Measurements from ENCODE around the gene CCDC146. TPM values are rescaled to one million over a fixed set of nuclear protein-coding genes. Genes with fewer than 3 reads are reported as not detected.
"Not testable (repeated sequence)": the region's sequence is repeated elsewhere in the genome, so short reads cannot be mapped to it uniquely, and the experiment has no call there.

Gene CCDC146
- total RNA-seq, 4 donors from 2014 or later, result 13.7 to 65.1 (median 15.7) TPM

- Histone ChIP-seq H3K36me3 (no peaks in the 10 kb centered on the region), H3K4me1 (no peaks in the 10 kb centered on the region), H3K9me3 (no peaks in the 10 kb centered on the region), H3K4me3 (no peak overlapping the region), H3K27ac (no peak overlapping the region), H3K27me3 (no peaks in the 10 kb centered on the region)
- WGBS, result 80% methylated on average over 1 of the region's 1 CpG
- TF ChIP-seq POLR2A (IDR thresholded peaks at IDR 0.05) (no peak), CTCF (IDR thresholded peaks at IDR 0.05) (no peak), EP300 (IDR thresholded peaks at IDR 0.05) (no peak), POLR2AphosphoS5 (IDR thresholded peaks at IDR 0.05) (no peak)
- DNase-seq (ENCODE audit: low spot score in 2 of 2), result no peak
Measured at GRCh38 chr7:77270094-77270480, 147.7 kb downstream of the CCDC146 start.

- Histone ChIP-seq H3K27me3 (no peaks in the 10 kb centered on the region), H3K36me3 (no peaks in the 10 kb centered on the region), H3K4me3 (no peak overlapping the region), H3K27ac (no peak overlapping the region), H3K9me3 (no peaks in the 10 kb centered on the region), H3K4me1 (no peaks in the 10 kb centered on the region)
- no peak for DNase-seq (ENCODE audit: low spot score in 2 of 2)
- 87% methylated on average over 5 of the region's 5 CpGs for WGBS
- TF ChIP-seq POLR2AphosphoS5 (IDR thresholded peaks at IDR 0.05) (no peak), EP300 (IDR thresholded peaks at IDR 0.05) (no peak), POLR2A (IDR thresholded peaks at IDR 0.05) (no peak), CTCF (IDR thresholded peaks at IDR 0.05) (no peak)
Measured at GRCh38 chr7:77271766-77272165, 149.4 kb downstream of the CCDC146 start.

DNA sequence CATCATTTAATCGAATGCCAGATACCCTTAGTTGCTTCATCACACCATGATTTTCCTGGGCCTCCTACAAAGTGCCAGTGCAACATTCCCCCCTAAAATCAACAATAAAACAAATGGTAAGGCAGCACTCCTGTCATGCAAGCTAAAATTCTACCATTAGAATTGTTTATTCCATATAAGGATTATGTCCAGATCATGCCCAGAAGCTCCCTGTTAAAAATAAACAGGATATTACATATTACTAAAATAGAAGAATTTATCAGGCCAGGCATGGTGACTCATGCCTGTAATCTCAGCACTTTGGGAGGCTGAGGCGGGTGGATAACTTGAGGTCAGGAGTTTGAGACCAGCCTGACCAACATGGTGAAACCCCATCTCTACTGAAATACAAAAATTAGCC is 153.2 kb downstream of the CCDC146 start:
- H3K36me3 ChIP-seq; DNase-seq (ENCODE audit: low spot score in 2 of 2); H3K27ac ChIP-seq; H3K27me3 ChIP-seq; H3K4me3 ChIP-seq; H3K9me3 ChIP-seq; H3K4me1 ChIP-seq: not testable (repeated sequence)
- WGBS, result 91% methylated on average over 2 of the region's 2 CpGs

- Histone ChIP-seq H3K36me3 (peaks cover 2% of the 10 kb centered on the region), H3K27ac (no peak overlapping the region), H3K4me1 (no peaks in the 10 kb centered on the region), H3K4me3 (no peak overlapping the region), H3K9me3 (no peaks in the 10 kb centered on the region), H3K27me3 (no peaks in the 10 kb centered on the region)
- 90% methylated on average over 4 of the region's 4 CpGs for WGBS
- TF ChIP-seq POLR2AphosphoS5 (IDR thresholded peaks at IDR 0.05), result no peak
- no peak for TF ChIP-seq EP300 (IDR thresholded peaks at IDR 0.05)
- TF ChIP-seq POLR2A (IDR thresholded peaks at IDR 0.05), result no peak
- TF ChIP-seq CTCF (IDR thresholded peaks at IDR 0.05), result no peak
- no peak for DNase-seq (ENCODE audit: low spot score in 2 of 2)
Measured at GRCh38 chr7:77276120-77276519, 153.7 kb downstream of the CCDC146 start.

DNA sequence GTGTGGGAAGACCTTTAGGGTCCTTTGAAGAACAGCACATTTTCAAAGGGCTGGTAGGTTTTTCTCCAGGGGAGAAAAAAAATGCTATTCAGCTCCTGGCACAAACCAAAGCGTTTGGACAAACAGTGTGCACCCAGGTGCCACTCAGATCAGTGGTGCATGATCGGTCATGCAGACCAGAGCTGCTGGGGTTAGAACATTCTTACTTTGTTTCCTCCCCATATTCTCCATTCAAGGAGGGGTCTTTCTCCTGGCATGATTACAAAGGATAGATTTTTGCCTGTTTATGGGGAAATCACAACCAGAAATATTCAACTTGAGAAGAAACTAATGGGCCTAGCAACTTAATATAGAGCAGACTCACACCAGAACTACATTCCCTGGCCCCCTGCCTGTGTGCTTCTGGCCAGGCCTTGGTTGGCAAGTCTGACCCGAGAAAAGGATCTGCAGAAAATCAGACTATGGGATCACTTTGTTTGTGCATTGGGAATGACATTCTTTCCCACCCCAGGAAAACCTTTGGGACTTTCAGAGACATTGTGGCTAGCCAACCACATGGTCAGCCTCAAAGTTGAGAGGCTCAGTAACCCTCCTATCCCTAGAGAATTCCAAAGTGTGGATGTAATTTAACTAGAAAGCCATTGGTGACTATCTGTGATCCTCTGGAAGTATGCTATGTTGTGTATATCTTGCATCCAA is 159.5 kb downstream of the CCDC146 start:
- Histone ChIP-seq H3K4me3 (no peak overlapping the region), H3K36me3 (peaks cover 2% of the 10 kb centered on the region)

More for the DNA sequence above, 159.5 kb downstream of the CCDC146 start:
- H3K27ac ChIP-seq, result no peak overlapping the region
- TF ChIP-seq CTCF (IDR thresholded peaks at IDR 0.05) (no peak), POLR2AphosphoS5 (IDR thresholded peaks at IDR 0.05) (no peak), EP300 (IDR thresholded peaks at IDR 0.05) (no peak), POLR2A (IDR thresholded peaks at IDR 0.05) (no peak)
- H3K27me3 ChIP-seq, result no peaks in the 10 kb centered on the region
- H3K9me3 ChIP-seq, result no peaks in the 10 kb centered on the region
- WGBS, result 67% methylated on average over 3 of the region's 3 CpGs
- peaks cover 26% of the 10 kb centered on the region for H3K4me1 ChIP-seq
- no peak for DNase-seq (ENCODE audit: low spot score in 2 of 2)

Data from suprapubic skin (tissue), 4 donors.